Measurements from ENCODE around the gene TMSB15C.

TMSB15C gene

GRCh38 chrX:104041003-104041402 lies 35.0 kb downstream of the TMSB15C start:
- no peak for DNase-seq

GRCh38 chrX:104039689-104040505 lies 36.1 kb downstream of the TMSB15C start, which contains the start of gene H2BW2:
TSS of gene H2BW2 (plus strand) at chrX:104039956. CDS start at chrX:104039995, 39 bp downstream.
- no peak for DNase-seq

All from NCI-H510A treated with DMSO at 0.1 percent for 48 hours (cell line).